HG02610 (cell line): ENCODE data around the gene USH2A.

Experiments used
- ATAC-seq: cut with Tn5 transposase; IDR thresholded peaks from one replicate; pipeline ENCODE4 v1.9.1; 2021; ENCODE audit warnings: mild to moderate bottlenecking, moderate library complexity; ENCODE audit not compliant: unreplicated experiment

Gene USH2A, protein sequence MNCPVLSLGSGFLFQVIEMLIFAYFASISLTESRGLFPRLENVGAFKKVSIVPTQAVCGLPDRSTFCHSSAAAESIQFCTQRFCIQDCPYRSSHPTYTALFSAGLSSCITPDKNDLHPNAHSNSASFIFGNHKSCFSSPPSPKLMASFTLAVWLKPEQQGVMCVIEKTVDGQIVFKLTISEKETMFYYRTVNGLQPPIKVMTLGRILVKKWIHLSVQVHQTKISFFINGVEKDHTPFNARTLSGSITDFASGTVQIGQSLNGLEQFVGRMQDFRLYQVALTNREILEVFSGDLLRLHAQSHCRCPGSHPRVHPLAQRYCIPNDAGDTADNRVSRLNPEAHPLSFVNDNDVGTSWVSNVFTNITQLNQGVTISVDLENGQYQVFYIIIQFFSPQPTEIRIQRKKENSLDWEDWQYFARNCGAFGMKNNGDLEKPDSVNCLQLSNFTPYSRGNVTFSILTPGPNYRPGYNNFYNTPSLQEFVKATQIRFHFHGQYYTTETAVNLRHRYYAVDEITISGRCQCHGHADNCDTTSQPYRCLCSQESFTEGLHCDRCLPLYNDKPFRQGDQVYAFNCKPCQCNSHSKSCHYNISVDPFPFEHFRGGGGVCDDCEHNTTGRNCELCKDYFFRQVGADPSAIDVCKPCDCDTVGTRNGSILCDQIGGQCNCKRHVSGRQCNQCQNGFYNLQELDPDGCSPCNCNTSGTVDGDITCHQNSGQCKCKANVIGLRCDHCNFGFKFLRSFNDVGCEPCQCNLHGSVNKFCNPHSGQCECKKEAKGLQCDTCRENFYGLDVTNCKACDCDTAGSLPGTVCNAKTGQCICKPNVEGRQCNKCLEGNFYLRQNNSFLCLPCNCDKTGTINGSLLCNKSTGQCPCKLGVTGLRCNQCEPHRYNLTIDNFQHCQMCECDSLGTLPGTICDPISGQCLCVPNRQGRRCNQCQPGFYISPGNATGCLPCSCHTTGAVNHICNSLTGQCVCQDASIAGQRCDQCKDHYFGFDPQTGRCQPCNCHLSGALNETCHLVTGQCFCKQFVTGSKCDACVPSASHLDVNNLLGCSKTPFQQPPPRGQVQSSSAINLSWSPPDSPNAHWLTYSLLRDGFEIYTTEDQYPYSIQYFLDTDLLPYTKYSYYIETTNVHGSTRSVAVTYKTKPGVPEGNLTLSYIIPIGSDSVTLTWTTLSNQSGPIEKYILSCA (N-terminal part only)

GRCh38 chr1:216422821-216423520 lies at the start of gene USH2A:
Gene USH2A, minus strand, starts transcription at chr1:216423448. Its CDS starts 1,112 bp downstream, at chr1:216422336.
- ATAC-seq = no peak

GRCh38 chr1:216466162-216466801 lies 43.0 kb upstream of the USH2A start:
- ATAC-seq = no peak

GRCh38 chr1:216464489-216464888 lies 41.2 kb upstream of the USH2A start:
- no peak for ATAC-seq

DNA sequence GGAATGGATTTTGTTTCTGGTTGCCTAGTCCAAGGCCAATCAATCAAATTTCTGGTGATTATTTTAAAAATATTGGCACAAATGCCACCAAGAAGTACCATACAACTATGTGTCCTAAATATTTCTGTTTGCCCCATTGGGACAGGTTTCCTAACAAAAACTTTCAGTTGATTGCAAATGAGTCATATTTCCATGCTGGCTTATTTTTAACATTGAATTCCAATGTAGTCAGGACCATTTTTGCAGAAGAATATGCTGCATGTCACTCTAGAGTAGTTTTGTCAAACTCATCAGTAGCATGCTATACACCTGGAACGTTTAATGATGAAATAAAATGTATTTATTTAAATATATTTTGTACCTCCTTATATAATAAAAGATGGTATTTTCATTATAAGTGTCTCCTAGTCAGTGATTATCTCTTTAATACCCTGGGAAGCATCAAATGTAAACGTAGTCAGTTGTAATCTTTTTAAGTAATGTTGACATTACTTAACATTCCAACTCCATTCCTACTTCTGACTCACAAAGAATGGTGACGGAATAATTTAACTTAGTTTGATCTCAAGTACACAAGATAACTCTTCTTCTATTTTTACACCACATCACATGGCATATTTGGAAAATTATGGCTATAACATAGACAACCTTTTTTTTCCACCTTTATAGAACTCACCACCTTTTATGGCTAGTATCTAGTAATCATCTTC lies 39.0 kb upstream of the USH2A start:
- ATAC-seq = no peak

- ATAC-seq = no peak
Measured at GRCh38 chr1:216461466-216461865, 38.2 kb upstream of the USH2A start.

- no peak for ATAC-seq
Measured at GRCh38 chr1:216459651-216460207, 36.5 kb upstream of the USH2A start.

- ATAC-seq = no peak
Measured at GRCh38 chr1:216458812-216459211, 35.6 kb upstream of the USH2A start.

- no peak for ATAC-seq
Measured at GRCh38 chr1:216457356-216457755, 34.1 kb upstream of the USH2A start.

- ATAC-seq = no peak
Measured at GRCh38 chr1:216456682-216457081, 33.4 kb upstream of the USH2A start.

- ATAC-seq = no peak
Measured at GRCh38 chr1:216453777-216454176, 30.5 kb upstream of the USH2A start.

- no peak for ATAC-seq
Measured at GRCh38 chr1:216450227-216450626, 27.0 kb upstream of the USH2A start.

DNA sequence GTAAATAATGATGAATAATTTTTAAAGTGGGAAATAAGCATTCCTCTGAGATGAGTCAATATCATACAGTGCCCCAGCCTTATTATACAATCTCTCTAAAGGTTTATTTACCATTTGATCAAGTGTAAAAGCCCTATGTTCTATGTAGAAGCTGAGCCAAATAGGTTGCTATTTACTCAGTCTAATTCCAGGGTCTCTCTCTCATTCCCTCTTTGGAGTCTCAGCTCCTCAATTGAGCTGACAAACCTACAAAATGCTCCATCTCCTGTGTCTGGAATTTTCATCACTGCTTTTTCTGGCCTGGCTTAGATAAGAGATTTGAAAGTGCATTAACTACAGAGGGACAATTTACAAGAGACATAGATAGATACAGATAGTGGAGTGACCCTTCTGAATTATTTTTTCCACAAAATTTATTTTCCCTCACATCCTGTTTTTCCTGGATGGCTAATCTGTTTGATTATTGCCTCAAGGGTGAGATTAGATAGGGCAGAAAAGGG lies 24.8 kb upstream of the USH2A start:
- no peak for ATAC-seq

DNA sequence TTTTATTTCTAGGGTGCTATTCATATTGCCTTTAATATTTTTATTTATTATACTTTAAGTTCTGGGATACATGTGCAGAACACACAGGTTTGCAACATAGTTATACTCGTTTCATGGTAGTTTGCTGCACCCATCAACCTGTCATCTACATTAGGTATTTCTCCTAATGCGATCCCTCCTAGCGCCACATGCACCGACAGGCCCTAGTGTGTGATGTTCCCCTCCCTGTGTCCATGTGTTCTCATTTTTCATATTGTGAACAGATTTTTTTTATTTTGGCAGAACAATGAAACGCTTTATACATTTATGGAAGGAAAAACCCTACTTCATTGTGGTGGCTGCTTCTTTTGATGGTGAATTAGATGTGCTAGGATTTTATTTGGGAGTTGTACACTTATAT lies 14.4 kb upstream of the USH2A start:
- no peak for ATAC-seq

DNA sequence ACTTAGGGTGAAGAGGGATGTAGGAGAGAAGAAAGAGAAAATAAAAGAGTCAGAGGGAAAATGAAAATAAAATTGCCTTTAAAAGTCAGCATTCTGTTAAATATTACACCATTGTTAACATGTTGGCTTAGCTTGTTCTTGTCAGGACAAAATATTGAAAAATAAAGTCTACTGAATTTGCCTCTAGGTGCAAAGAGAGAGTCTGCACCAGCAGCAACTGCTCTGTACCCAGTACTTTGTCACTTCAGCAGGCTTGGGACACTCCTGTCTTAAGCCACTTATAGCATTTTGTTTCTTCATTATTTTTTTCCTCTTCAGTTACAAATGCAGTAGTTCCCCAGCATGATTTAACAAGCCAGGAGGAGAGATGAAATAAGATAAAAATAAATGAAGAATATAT lies 11.0 kb upstream of the USH2A start:
- no peak for ATAC-seq

DNA sequence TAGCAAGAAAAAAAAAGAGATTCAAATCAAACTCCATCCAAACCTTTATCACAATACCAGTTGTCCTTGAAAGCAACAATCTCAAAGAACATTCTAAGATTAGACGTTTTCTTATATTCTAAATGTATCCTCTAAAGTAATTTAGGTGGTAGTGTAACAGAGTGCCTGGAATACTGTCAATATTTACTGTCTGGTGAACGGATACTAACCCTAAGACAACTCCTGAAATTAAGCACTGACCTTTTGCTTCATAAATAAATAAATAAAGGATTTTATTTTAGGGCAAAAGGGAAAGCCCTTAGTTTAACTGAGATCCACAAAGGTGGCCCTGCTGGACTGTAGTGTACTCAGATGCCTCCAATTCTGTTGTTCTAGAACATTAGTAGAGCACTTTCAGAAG lies 9.9 kb upstream of the USH2A start:
- no peak for ATAC-seq

GRCh38 chr1:216430744-216431143 lies 7.5 kb upstream of the USH2A start:
- no peak for ATAC-seq

GRCh38 chr1:216425577-216425976 lies 2.3 kb upstream of the USH2A start:
- no peak for ATAC-seq

DNA sequence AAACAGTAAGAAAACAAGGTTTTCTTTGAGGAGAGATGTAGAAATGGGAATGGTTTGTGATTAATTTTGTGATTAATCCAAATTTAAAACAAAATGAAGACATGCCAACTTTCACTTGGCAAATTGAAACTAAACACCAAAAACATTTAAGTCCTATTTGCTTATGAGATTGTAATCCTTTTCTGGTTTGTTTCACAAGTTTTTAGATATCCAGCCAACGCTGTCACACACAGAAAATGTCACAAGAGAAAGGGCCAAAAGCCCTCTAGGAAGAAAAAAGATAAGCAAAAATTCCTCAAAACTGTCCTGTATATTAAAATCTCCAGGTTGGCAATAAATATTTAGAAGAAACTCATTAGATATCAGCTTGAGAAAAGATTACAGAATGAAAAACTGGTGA lies 2.5 kb downstream of the USH2A start:
- no peak for ATAC-seq

DNA sequence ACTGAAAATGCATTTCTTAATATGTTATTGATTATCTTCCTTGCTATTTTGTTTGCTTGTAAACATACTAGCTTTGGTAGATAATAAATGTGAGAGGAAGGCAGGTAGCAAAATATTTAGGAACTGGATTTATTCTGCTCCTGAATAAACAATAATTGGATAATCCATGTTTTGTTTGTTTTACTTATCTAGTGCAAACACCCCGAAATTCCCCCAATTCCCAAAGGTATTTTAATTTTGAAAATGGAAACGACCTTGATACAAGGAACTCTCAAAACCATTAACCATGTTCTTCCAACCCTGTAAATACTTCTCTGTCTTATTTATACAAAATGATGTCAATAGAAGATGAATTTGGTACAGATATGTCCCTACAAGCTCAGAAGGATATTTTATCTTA lies 3.0 kb downstream of the USH2A start:
- ATAC-seq = no peak
